ENCODE results near the gene MCU. TPM values are rescaled to one million over a fixed set of nuclear protein-coding genes. Genes with fewer than 3 reads are reported as not detected.
A peak's percentile ranks its signal among the peaks of the same experiment; 100 is the strongest.
"Not testable (repeated sequence)": the region's sequence is repeated elsewhere in the genome, so short reads cannot be mapped to it uniquely, and the experiment has no call there.

Gene MCU
- total RNA-seq, 1 experiment from 2014 or later: 70.2 TPM

DNA sequence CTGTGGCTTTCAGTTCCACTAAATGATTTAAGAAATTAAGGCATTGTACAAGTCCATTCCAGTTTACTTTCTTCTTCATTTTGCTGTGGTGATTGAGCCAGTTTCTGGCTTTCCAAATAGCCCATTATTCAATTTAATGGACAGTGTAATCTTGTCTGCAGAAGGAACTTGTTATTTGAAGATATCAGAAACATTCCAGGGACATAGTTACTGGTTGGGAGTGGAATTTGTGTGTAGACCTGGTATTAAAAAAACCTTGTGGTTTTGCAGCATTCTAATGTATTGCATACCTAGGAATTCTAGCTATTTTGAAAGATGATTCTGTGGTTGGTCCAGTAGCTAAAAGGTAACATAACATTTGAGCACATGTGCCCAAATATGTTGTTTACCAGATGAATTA, 72.2 kb downstream of the MCU start:
- Mint-ChIP-seq H3K4me3 (ENCODE audit: low read depth, unreplicated experiment) (no peak overlapping the region), H3K36me3 (ENCODE audit: insufficient read depth, unreplicated experiment) (peaks cover 7% of the 10 kb centered on the region), H3K27ac (ENCODE audit: unreplicated experiment) (peak overlapping the region; percentile 78), H3K27me3 (ENCODE audit: unreplicated experiment) (no peaks in the 10 kb centered on the region), H3K4me1 (ENCODE audit: low read depth, unreplicated experiment) (peaks cover 25% of the 10 kb centered on the region), H3K9me3 (ENCODE audit: low read depth, unreplicated experiment) (peaks cover 5% of the 10 kb centered on the region)
- BruUV-seq (replicated peaks): no TSS peak
- DNase-seq: no peak
- no peak for TF ChIP-seq CTCF (IDR thresholded peaks at IDR 0.05; ENCODE audit: unreplicated experiment)
- intact Hi-C loops (cut with micrococcal nuclease; ENCODE audit: unreplicated experiment): no loop called here
- CTCF ChIA-PET: interaction anchor here (0.5 to 1.2 kb wide), 8 partner anchors 18 to 215 kb away, joined by 3 to 7 read pairs (median 4); no protein-coding TSS in a partner anchor

DNA sequence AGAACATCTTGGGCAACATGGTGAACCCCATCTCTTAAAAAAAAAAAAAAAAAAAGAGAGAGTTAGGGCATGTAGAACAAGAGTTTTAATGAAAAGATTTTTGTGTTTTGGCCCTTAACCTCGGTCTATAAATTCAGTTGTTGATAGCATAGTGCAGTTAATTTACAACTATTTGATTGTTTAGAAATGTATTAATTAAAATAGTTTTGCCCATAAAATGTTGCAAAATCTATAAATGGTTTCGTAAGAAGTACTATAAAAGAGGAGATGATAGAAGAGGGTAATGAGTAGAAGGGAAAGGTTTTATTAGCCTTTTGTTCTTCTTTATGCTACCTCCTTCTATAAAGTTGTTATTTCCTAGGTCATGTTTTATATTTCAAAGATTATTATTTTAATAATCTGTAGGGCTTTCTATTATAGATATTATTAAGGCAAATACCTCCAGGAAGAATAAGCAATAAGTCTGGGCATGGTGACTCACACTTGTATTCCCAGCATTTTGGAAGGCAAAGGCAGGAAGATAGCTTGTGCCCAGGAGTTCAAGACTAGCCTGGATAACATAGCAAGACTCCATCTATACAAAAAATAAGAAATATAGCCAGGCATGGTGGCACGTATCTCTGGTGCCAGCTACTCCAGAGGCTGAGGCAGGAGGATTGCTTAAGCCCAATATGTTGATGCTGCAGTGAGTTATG, 73.3 kb downstream of the MCU start:
- DNase-seq: no peak
- intact Hi-C loops (cut with micrococcal nuclease; ENCODE audit: unreplicated experiment): no loop called here
- CTCF ChIA-PET: no interaction called here
- H3K4me3 Mint-ChIP-seq (ENCODE audit: low read depth, unreplicated experiment): no peak overlapping the region
- no peak for TF ChIP-seq CTCF (IDR thresholded peaks at IDR 0.05; ENCODE audit: unreplicated experiment)
- H3K27ac Mint-ChIP-seq (ENCODE audit: unreplicated experiment): no peak overlapping the region
- peaks cover 13% of the 10 kb centered on the region for H3K36me3 Mint-ChIP-seq (ENCODE audit: insufficient read depth, unreplicated experiment)
- BruUV-seq (replicated peaks): no TSS peak
- H3K9me3 Mint-ChIP-seq (ENCODE audit: low read depth, unreplicated experiment): peaks cover 5% of the 10 kb centered on the region
- peaks cover 22% of the 10 kb centered on the region for H3K4me1 Mint-ChIP-seq (ENCODE audit: low read depth, unreplicated experiment)
- no peaks in the 10 kb centered on the region for H3K27me3 Mint-ChIP-seq (ENCODE audit: unreplicated experiment)

GRCh38 chr10:72771195-72771594, 79.3 kb downstream of the MCU start:
- H3K9me3 Mint-ChIP-seq (ENCODE audit: low read depth, unreplicated experiment); CTCF ChIA-PET; H3K4me1 Mint-ChIP-seq (ENCODE audit: low read depth, unreplicated experiment); H3K27me3 Mint-ChIP-seq (ENCODE audit: unreplicated experiment); intact Hi-C loops (cut with micrococcal nuclease; ENCODE audit: unreplicated experiment); H3K27ac Mint-ChIP-seq (ENCODE audit: unreplicated experiment); BruUV-seq (replicated peaks); H3K4me3 Mint-ChIP-seq (ENCODE audit: low read depth, unreplicated experiment); DNase-seq: not testable (repeated sequence)
- peaks cover 13% of the 10 kb centered on the region for H3K36me3 Mint-ChIP-seq (ENCODE audit: insufficient read depth, unreplicated experiment)

GRCh38 chr10:72772031-72772430, 80.1 kb downstream of the MCU start:
- no peak for DNase-seq
- intact Hi-C loops (cut with micrococcal nuclease; ENCODE audit: unreplicated experiment): no loop called here
- Mint-ChIP-seq H3K4me1 (ENCODE audit: low read depth, unreplicated experiment) (no peaks in the 10 kb centered on the region), H3K9me3 (ENCODE audit: low read depth, unreplicated experiment) (peaks cover 16% of the 10 kb centered on the region), H3K36me3 (ENCODE audit: insufficient read depth, unreplicated experiment) (peaks cover 13% of the 10 kb centered on the region), H3K27me3 (ENCODE audit: unreplicated experiment) (no peaks in the 10 kb centered on the region), H3K27ac (ENCODE audit: unreplicated experiment) (no peak overlapping the region), H3K4me3 (ENCODE audit: low read depth, unreplicated experiment) (no peak overlapping the region)
- CTCF ChIA-PET: no interaction called here
- no TSS peak for BruUV-seq (replicated peaks)
- no peak for TF ChIP-seq CTCF (IDR thresholded peaks at IDR 0.05; ENCODE audit: unreplicated experiment)

DNA sequence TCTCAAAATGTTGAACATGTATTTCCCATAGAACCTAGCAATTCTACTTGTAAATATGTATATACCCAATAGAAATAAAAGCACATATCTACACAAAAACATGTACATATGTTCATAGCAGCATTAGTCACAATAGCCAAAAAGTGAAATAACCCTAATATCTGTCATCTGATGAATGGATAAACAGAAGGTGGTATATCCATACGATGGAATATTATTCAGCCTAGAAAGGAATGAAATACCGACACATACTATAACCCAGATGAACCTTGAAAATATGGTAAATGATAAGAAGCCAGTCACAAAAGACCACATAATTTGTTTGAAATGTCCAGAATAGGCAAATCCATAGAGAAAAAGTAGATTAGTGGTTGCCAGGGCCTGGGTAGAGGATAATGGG, 87.9 kb downstream of the MCU start:
- Mint-ChIP-seq H3K36me3 (ENCODE audit: insufficient read depth, unreplicated experiment) (no peaks in the 10 kb centered on the region), H3K4me1 (ENCODE audit: low read depth, unreplicated experiment) (peaks cover 37% of the 10 kb centered on the region), H3K9me3 (ENCODE audit: low read depth, unreplicated experiment) (peaks cover 6% of the 10 kb centered on the region), H3K27ac (ENCODE audit: unreplicated experiment) (no peak overlapping the region), H3K27me3 (ENCODE audit: unreplicated experiment) (no peaks in the 10 kb centered on the region), H3K4me3 (ENCODE audit: low read depth, unreplicated experiment) (no peak overlapping the region)
- no peak for TF ChIP-seq CTCF (IDR thresholded peaks at IDR 0.05; ENCODE audit: unreplicated experiment)
- CTCF ChIA-PET: no interaction called here
- intact Hi-C loops (cut with micrococcal nuclease; ENCODE audit: unreplicated experiment): loop anchor here (5.0 kb wide), 2 partner anchors 43 to 47 kb away; no protein-coding TSS in a partner anchor
- BruUV-seq (replicated peaks): no TSS peak
- no peak for DNase-seq

All from Calu3 (cell line).